Cardiac fibroblast (primary cell): Measurements from ENCODE around the gene GUCY1A1.

Source experiments
- DNase-seq, 2 donors: peaks; one replicate each; pipeline versions ENCODE4 v3.0.0 to v3.0.0-alpha.2; 2010; ENCODE audit warnings: low read depth in 2 of 2
- H3K4me3 ChIP-seq, 2 donors: replicated peaks in 1 of 2; 1 replicate in 1 of 2; 2 replicates in 1 of 2; pipeline ENCODE4 v1.5.1; 2011; ENCODE audit warnings: low read depth in 2 of 2, low read length in 2 of 2, mild to moderate bottlenecking in 2 of 2, moderate library complexity in 1 of 2
- CTCF ChIP-seq: IDR thresholded peaks from one replicate; pipeline ENCODE4 v1.5.1; 2011; ENCODE audit warnings: low read depth, mild to moderate bottlenecking, low read length, inconsistent platforms

The GUCY1A1 gene

GRCh38 chr4:155690044-155690837 is 23.6 kb downstream of the GUCY1A1 start:
- no peak for TF ChIP-seq CTCF
- no peak for DNase-seq
- no peak overlapping the region for H3K4me3 ChIP-seq

DNA sequence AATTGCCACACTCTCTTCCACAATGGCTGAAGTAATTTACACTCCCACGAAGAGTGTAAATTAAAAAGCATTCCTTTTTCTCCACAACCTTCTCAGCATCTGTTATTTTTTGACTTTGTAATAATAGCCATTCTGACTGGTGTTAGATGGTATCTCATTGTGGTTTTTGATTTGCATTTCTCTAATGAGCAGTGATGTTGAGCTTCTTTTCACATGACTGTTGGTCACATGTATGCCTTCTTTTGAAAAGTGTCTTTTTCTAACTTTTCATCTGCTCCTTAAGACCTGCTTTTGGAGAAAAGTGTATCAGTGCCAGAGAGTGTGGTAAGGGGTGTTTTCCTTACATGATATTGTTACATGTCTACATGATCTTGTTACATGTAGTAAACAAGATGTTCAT is 25.7 kb downstream of the GUCY1A1 start:
- DNase-seq, result no peak
- no peak overlapping the region for H3K4me3 ChIP-seq
- TF ChIP-seq CTCF, result no peak

DNA sequence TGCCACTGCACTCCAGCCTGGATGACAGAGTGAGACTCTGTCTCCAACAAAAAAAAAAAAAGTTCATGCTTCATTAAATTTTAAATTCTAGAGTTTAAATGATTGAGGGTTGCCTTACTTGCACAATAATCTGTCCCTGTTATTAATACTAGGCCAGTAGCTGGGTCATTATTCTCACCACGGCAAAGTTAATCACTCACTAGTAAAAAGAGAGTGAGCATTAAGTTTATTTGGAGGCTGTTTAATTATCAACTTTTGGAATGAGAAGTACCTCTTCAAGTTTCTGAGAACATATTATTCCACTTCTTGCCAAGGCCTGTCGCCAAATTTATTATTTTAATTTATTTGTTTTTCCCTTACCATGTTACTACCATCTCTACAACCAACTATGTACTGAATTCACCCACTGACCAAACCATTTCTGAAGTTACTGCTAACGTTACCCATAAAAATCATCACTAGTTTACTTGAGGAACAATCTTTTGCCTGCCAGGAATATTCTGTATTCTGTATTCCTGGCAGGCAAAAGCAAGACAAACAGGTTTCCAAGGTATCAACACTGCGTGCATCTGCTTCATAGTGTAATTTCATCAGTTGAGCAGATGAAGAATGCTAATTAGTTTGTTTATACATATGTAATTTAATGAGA is 26.5 kb downstream of the GUCY1A1 start:
- no peak overlapping the region for H3K4me3 ChIP-seq
- no peak for DNase-seq
- TF ChIP-seq CTCF, result no peak

- no peak for TF ChIP-seq CTCF
- DNase-seq, result no peak
- H3K4me3 ChIP-seq, result no peak overlapping the region
These were observed 27.6 kb downstream of the GUCY1A1 start for GRCh38 chr4:155694100-155694785.

DNA sequence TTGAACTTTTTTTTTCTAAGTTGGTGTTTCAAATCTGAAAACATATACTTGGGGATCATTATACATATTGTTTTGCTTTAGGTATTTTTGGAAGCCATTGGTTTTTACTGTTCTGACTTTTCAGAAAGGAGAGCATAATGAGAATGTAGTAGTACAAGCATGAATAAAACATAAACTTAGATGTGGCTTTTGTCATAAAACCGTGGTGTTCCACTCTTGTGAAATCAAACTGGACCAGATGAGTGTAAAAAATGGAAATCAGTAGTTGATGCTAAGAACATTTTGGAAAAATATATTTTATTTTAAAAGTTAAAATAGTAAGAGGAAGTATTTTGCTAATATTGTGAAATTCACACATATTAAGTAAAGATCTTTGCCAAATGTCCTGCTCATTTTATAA is 29.6 kb downstream of the GUCY1A1 start:
- no peak for TF ChIP-seq CTCF
- DNase-seq, result no peak
- no peak overlapping the region for H3K4me3 ChIP-seq

- H3K4me3 ChIP-seq, result no peak overlapping the region
- no peak for TF ChIP-seq CTCF
- DNase-seq, result no peak
These were observed 30.1 kb downstream of the GUCY1A1 start for GRCh38 chr4:155696726-155697125.
